Motor neuron (in vitro differentiated cells): ENCODE results near the gene LAPTM5. TPM values are rescaled to one million over a fixed set of nuclear protein-coding genes. Genes with fewer than 3 reads are reported as not detected.
A peak's percentile ranks its signal among the peaks of the same experiment; 100 is the strongest.

ENCODE experiments used
- ATAC-seq, 8 experiments: fragments of 200-7000 bp; cut with Tn5 transposase; replicated peaks in 6 of 8; 2 replicates each; pipeline ENCODE4 v1.8.0; 2021; ENCODE audit warnings: mild to moderate bottlenecking in 8 of 8, moderate library complexity in 8 of 8
- H3K27ac ChIP-seq, 2 donors: fragments of 250-450 bp; sonication (Bioruptor Pico); 2 replicates each; pipeline ENCODE4 v1.9.0; 2021; ENCODE audit warnings: antibody characterized with exemption in 2 of 2, mild to moderate bottlenecking in 2 of 2, moderate library complexity in 1 of 2
- H3K4me1 ChIP-seq, 2 donors: fragments of 250-450 bp; sonication (Bioruptor Pico); replicated peaks in 1 of 2; 2 replicates each; pipeline ENCODE4 v1.6.1; 2021; ENCODE audit warnings: antibody characterized with exemption in 2 of 2, mild to moderate bottlenecking in 2 of 2, moderate library complexity in 1 of 2
- H3K4me3 ChIP-seq, 5 donors: fragments of 250-450 bp; sonication (Bioruptor Pico); 2 replicates each; pipeline ENCODE4 v1.9.0; 2021; ENCODE audit warnings: antibody characterized with exemption in 5 of 5, mild to moderate bottlenecking in 5 of 5, moderate library complexity in 4 of 5
- WGBS, 10 experiments: fragments of 450-650 bp; shearing (Covaris generic); methylation state at CpG; one replicate each; pipeline ENCODE4 v1.0.0; 2022; 5-methylcytosine and 5-hydroxymethylcytosine counted together
- in situ Hi-C, 9 experiments: fragments of 400-800 bp; cut with MboI; loops; one replicate each; pipeline ENCODE4 v1.15.0; 2021; ENCODE audit warnings: low sequenced_read_pairs in 9 of 9, low pct_unique_long_range_greater_than_20kb in 2 of 9; ENCODE audit not compliant: unreplicated experiment in 9 of 9
- total RNA-seq, 8 experiments: library from RNA; unstranded; fragments of 300-600 nt; gene quantifications; 2 replicates each; pipeline versions ENCODE4 v1.2.3 to v1.2.4, GENCODE V29; 2022

Gene LAPTM5
- total RNA-seq, 8 experiments from 2014 or later = 0.31 to 2.3 (median 0.49) TPM; not detected in 1

DNA sequence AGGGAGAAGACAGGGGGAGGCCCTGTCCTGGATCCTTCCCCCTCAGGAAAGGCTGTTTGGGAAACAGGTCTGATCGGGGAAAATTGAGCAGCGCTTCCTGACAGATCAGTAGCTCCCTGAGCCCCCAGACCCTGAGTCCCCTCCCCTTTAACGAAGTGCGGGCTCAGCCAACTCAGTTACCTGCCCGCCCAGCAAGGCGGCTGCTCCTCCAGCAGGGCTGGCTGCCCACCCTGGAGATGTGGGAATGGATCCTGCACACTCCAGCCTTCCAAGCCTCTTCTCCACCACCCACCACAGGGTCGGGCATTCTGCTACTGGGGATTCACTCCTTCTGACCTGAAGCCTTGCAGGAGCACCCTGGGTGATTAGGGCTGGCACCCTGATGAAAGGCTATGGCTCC lies 27.6 kb upstream of the LAPTM5 start:
- in situ Hi-C loops = loop anchor here in 2 of 9 experiments (5.0 to 10.0 kb wide), 2 partner anchors 127 to 130 kb away; no protein-coding TSS in a partner anchor
- WGBS, 10 experiments = 0 to 87% (median 80%) methylated on average over 1 to 3 of the region's 7 CpGs; no CpG with 5 or more reads in 5 of the 10 experiments
- Histone ChIP-seq H3K4me3 (no peak overlapping the region), H3K27ac (no peak overlapping the region), H3K4me1 (peaks cover 16 to 45% of the 10 kb centered on the region in 2 donors)
- ATAC-seq = no peak

DNA sequence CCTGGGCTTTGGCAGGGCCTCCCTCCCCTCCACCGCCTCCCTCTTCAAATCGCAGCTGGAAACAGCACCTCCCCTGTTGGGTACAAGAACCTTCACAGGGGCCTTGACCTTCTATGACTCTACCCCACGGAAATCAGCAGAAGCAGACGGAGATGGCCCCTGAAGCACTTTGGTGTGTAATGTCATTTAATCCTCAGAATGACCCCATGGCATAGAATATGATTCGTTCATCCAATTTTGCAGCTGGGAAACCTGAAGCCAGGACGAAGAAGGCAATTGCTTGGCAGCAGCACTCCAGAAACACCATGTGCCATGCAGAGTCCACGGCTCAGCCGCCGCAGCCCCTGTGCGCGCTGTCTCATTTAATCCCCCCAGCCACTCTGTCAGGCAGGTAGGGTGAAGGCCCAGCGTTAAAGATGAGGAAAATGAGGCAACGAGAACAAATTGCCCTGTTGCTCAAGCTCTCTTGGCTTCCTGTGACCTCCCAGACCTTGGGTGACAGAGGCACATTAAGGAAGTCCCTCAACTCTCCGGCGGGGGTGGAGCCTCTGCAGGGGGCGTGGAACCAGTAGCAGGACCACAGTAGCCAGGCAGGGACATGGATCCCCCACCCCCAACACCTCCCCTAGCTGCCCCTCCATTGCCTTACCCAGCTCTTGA lies 25.8 kb upstream of the LAPTM5 start:
- in situ Hi-C loops = loop anchor here in 1 of 9 experiments (10.0 kb wide), 1 partner anchor 131 kb away; no protein-coding TSS in a partner anchor
- WGBS, 10 experiments = 52 to 85% (median 68%) methylated on average over 3 to 14 of the region's 16 CpGs; no CpG with 5 or more reads in 2 of the 10 experiments
- no peak overlapping the region for H3K4me3 ChIP-seq
- peaks cover 16 to 39% of the 10 kb centered on the region in 2 donors for H3K4me1 ChIP-seq
- H3K27ac ChIP-seq = no peak overlapping the region
- no peak for ATAC-seq

DNA sequence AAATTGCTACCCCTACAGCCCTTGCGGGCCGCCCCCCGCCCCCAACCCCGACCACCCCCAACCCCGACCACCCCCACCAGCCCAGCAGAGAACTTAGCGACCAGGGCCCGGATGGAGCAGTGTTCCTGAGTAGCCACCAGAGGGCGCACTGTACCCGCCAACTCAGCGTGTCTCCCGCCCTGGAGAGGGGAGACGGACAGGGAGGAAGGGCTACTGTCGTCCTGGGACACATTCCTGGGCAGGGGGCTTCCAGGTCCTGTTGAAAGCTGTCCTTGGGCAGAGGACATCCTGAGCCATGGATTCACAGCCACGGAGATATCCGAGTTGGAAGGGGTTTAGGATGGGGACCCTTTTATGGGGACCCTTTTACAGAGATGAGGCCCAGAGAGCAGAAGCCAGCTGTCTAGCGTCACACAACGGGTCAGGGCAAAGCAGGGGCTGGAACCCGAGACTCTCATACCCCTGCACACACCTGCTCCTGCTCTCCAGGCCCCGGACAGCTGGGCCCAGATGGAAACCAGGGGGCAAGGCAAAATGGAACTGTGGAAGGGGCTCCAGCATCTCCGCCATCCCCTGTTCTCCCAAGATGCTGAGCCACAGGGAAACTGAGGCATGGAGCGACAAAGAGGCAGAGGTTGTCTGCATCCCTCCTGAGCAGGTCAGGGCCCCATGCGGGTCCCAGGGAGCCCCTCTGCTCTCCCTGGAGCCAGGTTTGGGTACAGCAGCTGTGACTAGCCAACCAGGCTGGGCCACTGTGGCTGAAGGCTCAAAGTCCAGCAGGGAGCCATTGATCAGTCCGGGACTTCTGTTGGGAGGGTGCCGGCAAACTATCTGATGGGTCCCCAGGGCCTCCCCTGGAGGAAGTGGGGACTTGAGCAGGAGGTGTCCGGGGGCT lies 25.0 kb upstream of the LAPTM5 start:
- Histone ChIP-seq H3K4me1 (peaks cover 19 to 39% of the 10 kb centered on the region in 2 donors), H3K27ac (no peak overlapping the region), H3K4me3 (no peak overlapping the region)
- in situ Hi-C loops = loop anchor here in 1 of 9 experiments (10.0 kb wide), 1 partner anchor 132 kb away; no protein-coding TSS in a partner anchor
- ATAC-seq = peak; percentile 34 to 74 (median 66)
- WGBS, 10 experiments = 0 to 80% (median 35%) methylated on average over 2 to 11 of the region's 25 CpGs; no CpG with 5 or more reads in 4 of the 10 experiments

DNA sequence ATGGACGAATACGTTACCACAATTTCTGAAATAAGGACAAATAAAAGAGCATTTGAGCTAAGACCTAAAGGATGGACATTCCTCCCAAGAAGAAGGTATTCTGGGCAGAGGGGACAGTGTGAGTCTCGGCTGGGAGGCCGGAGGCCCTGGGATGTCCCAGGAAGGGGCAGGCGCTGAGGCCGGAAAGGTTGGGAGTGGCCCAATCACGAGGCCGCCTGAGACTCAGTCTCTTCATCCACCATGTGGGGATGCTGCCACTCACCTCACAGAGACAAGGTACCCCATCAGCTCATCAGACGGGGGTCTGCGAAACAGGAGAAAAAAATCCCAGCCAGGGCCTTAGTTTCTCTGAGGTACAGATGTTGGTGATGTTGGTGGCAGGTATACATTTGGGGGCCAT lies 24.3 kb upstream of the LAPTM5 start:
- peak in 1 of 8 experiments; percentile 0 for ATAC-seq
- peaks cover 23 to 39% of the 10 kb centered on the region in 2 donors for H3K4me1 ChIP-seq
- no peak overlapping the region for H3K27ac ChIP-seq

DNA sequence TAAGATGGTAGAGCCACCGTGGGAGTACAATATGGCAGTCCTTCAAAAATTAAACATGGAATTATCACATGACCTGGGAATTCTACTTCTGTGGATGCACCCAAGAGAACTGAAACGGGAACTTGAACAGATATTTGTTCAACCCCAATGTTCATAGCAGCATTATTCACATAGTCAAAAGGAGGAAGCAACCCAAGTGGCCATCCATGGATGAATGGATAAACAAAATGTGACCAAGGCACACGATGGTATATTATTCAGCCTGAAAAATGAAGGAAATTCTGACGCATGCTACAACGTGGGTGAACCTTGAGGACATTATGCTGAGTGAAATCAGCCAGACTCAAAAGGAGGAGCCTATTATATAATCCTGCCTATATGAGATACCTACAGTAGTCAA lies 22.8 kb upstream of the LAPTM5 start:
- no peak overlapping the region for H3K4me3 ChIP-seq
- no peak for ATAC-seq
- H3K27ac ChIP-seq = no peak overlapping the region
- 10 to 80% (median 68%) methylated on average over 2 to 5 of the region's 5 CpGs; no CpG with 5 or more reads in 1 of the 10 experiments for WGBS, 10 experiments
- in situ Hi-C loops = loop anchor here in 1 of 9 experiments (10.0 kb wide), 1 partner anchor 134 kb away; no protein-coding TSS in a partner anchor
- peaks cover 15 to 31% of the 10 kb centered on the region in 2 donors for H3K4me1 ChIP-seq

More for the DNA sequence above, 24.3 kb upstream of the LAPTM5 start:
- in situ Hi-C loops = loop anchor here in 1 of 9 experiments (10.0 kb wide), 1 partner anchor 133 kb away; no protein-coding TSS in a partner anchor
- WGBS, 10 experiments = 60 to 100% (median 79%) methylated on average over 2 to 8 of the region's 10 CpGs; no CpG with 5 or more reads in 2 of the 10 experiments
- no peak overlapping the region for H3K4me3 ChIP-seq

DNA sequence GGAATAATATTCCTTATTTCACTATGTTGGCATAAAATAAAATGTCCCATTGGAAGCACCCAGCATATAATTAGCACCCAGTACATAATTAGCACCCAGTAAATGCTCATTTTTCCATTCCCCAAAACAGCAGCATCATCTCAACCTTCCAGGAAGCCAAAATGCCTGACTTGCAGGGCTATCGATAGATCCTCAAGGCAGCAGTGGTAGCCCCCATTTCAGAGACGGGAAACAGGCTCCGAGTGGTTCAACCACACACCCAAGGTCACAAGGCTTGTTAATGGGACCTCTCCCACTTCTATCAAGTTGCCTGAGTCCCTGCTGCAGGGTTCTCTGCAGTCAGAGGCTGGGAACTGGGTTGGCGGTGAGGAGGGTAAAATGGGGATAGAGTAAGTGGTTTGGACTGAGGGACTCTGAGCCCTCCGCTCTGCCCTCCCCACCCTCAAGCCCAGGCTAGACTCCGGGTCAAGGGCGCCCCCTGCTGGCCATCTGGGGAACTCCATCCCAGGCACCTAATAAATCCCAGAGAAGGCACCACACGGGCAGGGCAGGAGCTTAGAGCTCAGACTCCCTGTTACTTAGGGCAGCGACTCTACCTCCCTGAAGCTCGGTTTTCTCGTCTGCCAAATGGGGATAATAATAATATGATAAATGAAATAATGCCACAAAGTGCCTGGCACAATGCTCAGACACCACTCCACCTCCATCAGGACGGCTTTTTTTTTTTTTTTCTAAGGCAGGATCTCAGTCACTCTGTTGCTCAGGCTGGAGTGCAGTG lies 21.9 kb upstream of the LAPTM5 start:
- Histone ChIP-seq H3K4me1 (peaks cover 15 to 38% of the 10 kb centered on the region in 2 donors), H3K4me3 (no peak overlapping the region), H3K27ac (no peak overlapping the region)
- peak; percentile 46 to 79 (median 70) for ATAC-seq
- in situ Hi-C loops = loop anchor here in 2 of 9 experiments (5.0 to 10.0 kb wide), 3 partner anchors 37 to 135 kb away; partner anchors contain the start of gene MATN1 (in 1 of the 2)
- WGBS, 10 experiments = 0 to 71% (median 32%) methylated on average over 1 to 12 of the region's 12 CpGs; no CpG with 5 or more reads in 4 of the 10 experiments

DNA sequence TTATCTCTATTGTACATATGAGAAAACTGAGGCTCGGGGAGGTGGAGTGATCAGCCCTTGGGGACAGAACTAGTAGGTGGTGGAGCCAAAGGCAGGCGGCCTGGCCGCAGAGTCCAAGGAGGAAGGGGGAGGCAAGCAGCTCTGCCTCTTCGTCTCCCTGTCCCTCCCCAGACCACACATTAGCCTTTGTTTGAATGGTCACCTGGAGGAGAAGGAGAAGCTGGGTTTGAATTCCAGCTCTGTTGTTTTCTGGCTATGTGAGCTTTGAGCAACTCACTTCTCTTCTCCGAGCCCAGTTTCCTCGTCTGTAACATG lies 21.4 kb upstream of the LAPTM5 start:
- Histone ChIP-seq H3K4me3 (no peak overlapping the region), H3K27ac (no peak overlapping the region), H3K4me1 (peaks cover 20 to 43% of the 10 kb centered on the region in 2 donors)
- ATAC-seq = no peak
- in situ Hi-C loops = loop anchor here in 1 of 9 experiments (5.0 to 10.0 kb wide), 2 partner anchors 37 to 54 kb away; partner anchors contain the start of gene MATN1
- 6 to 100% (median 68%) methylated on average over 1 to 6 of the region's 6 CpGs for WGBS, 10 experiments

DNA sequence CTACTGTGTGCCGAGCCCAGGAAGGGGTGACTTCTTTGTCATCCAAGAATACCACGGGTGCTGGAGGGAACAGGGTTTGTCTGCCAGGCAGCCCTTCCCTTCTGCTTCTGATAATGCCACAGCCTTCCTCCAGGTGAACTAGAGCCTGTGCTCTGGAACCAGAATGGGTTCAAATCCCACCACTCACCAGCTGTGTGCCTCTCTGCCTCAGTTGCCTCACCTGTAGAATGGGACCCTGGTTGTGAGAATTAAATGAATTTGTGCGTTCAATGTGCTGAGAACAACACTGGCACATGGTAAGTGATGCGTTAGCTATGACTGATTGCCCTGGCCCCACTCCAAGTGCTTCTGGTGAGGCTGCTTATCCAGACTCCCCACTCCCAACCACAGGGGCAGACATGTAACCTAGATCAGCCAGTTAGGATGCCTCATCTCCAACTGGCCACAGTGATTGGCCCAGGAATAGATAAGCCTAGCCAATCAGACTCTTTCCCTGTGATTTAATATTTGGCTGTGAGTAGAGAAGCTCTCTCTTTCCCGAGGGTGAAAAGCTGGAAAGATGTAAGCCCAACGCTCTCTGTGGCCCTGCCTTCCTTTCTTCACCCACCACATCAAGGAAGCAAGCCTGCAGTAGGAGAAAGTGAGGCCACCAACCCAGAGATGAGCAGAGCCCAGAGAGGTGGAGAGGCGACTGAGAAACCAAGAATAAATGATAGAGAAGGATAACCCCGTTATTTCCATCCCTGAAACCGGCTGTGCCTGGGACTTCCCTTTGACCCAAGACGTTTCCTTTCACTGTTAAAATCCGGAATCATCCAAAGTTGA lies 20.8 kb upstream of the LAPTM5 start:
- ATAC-seq = peak in 4 of 8 experiments; percentile 4 to 82 (median 70)
- WGBS, 10 experiments = 5 to 100% (median 83%) methylated on average over 1 to 9 of the region's 11 CpGs
- H3K27ac ChIP-seq = no peak overlapping the region
- in situ Hi-C loops = loop anchor here in 1 of 9 experiments (5.0 to 10.0 kb wide), 2 partner anchors 36 to 54 kb away; partner anchors contain the start of gene MATN1
- H3K4me1 ChIP-seq = peaks cover 22 to 44% of the 10 kb centered on the region in 2 donors
- H3K4me3 ChIP-seq = no peak overlapping the region

DNA sequence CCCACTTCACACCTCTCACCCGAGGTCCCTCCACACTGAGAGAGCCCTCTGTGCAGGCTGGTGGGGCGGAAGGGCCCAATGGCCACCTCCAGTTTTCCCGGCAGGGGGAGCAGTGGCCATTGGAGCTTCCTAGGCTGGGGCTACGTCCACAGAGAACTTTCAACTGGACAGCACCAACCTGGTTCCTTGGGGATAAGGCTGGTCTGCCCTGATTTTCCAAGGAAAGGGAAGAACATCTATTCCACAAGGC lies 20.3 kb upstream of the LAPTM5 start:
- no peak overlapping the region for H3K4me3 ChIP-seq
- 60 to 71% (median 71%) methylated on average over 2 to 3 of the region's 4 CpGs; no CpG with 5 or more reads in 7 of the 10 experiments for WGBS, 10 experiments
- in situ Hi-C loops = loop anchor here in 1 of 9 experiments (5.0 to 10.0 kb wide), 2 partner anchors 36 to 53 kb away; partner anchors contain the start of gene MATN1
- no peak overlapping the region for H3K27ac ChIP-seq
- peak in 2 of 8 experiments; percentile 1 to 3 for ATAC-seq
- peaks cover 20 to 39% of the 10 kb centered on the region in 2 donors for H3K4me1 ChIP-seq

DNA sequence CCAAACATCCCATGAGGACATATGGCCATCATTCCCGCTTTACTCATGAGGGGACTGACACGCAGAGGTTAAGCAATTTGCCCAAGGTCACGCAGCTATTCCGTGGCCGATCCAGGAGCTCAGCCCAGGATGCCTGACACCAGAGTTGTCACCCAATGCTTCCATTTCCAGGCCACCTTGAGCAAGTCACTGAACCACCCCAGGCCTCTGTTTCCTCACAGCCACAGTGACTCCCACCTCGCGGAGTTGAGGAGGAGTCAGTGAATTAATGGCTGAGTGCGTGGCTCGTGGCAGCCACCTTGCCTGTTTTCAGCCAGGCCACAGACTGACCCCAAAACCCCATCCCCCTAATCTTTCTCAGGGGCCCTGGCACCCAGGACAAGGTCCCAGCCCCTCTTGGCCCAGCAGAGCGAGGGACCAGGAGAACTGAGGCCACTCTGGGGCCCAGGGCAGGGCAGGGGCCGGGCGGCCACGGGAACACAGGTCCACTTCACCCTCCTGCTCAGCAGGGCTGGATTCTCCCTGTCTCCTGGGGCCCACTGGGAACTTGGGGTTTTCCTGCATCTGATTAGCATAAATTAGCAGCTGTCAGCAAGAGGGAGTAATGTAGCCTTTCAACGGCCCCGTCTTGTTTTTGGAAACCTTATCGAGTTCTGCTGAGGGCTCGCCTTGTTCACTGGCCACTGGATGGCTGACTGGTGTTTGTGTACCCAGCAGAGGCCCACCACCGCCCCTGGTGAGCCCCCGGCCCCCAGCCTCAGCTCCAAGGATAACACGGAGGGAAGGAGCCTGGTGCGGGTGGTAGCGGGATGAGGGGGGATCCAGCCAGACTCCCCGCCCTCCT lies 19.7 kb upstream of the LAPTM5 start:
- peak in 4 of 8 experiments; percentile 6 to 21 (median 8) for ATAC-seq
- Histone ChIP-seq H3K4me3 (no peak overlapping the region), H3K27ac (no peak overlapping the region), H3K4me1 (peaks cover 17 to 34% of the 10 kb centered on the region in 2 donors)
- WGBS, 10 experiments = 80 to 100% (median 85%) methylated on average over 1 to 17 of the region's 23 CpGs; no CpG with 5 or more reads in 2 of the 10 experiments
- in situ Hi-C loops = loop anchor here in 1 of 9 experiments (5.0 to 10.0 kb wide), 2 partner anchors 35 to 52 kb away; partner anchors contain the start of gene MATN1
